HG03565 (cell line): ENCODE data around the gene STEAP1B.

ENCODE experiments used
- ATAC-seq: cut with Tn5 transposase; IDR thresholded peaks from one replicate; pipeline ENCODE4 v1.9.1; 2021; ENCODE audit warnings: mild to moderate bottlenecking, moderate library complexity; ENCODE audit not compliant: unreplicated experiment

STEAP1B gene

GRCh38 chr7:22403344-22403743, 96.6 kb downstream of the STEAP1B start:
- no peak for ATAC-seq

GRCh38 chr7:22402250-22402649, 97.7 kb downstream of the STEAP1B start:
- no peak for ATAC-seq

- no peak for ATAC-seq
Observed at GRCh38 chr7:22400936-22401553, 98.9 kb downstream of the STEAP1B start.

GRCh38 chr7:22400150-22400814, 99.7 kb downstream of the STEAP1B start:
- no peak for ATAC-seq

GRCh38 chr7:22399546-22399945, 100.4 kb downstream of the STEAP1B start:
- no peak for ATAC-seq

- no peak for ATAC-seq
Observed at GRCh38 chr7:22399091-22399490, 100.9 kb downstream of the STEAP1B start.

- ATAC-seq = no peak
Observed at GRCh38 chr7:22397981-22398380, 102.0 kb downstream of the STEAP1B start.

- no peak for ATAC-seq
Observed at GRCh38 chr7:22395222-22395621, 104.8 kb downstream of the STEAP1B start.

- ATAC-seq = no peak
Observed at GRCh38 chr7:22394739-22395138, 105.2 kb downstream of the STEAP1B start.

GRCh38 chr7:22393913-22394729, 105.9 kb downstream of the STEAP1B start:
- no peak for ATAC-seq

- ATAC-seq = no peak
Observed at GRCh38 chr7:22390516-22390915, 109.5 kb downstream of the STEAP1B start.

- no peak for ATAC-seq
Observed at GRCh38 chr7:22389892-22390291, 110.1 kb downstream of the STEAP1B start.

- no peak for ATAC-seq
Observed at GRCh38 chr7:22387583-22387982, 112.4 kb downstream of the STEAP1B start.

GRCh38 chr7:22386865-22387264, 113.1 kb downstream of the STEAP1B start:
- ATAC-seq = peak; percentile 61

- ATAC-seq = peak; percentile 44
Observed at GRCh38 chr7:22386206-22386858, 113.7 kb downstream of the STEAP1B start.

GRCh38 chr7:22385326-22385725, 114.7 kb downstream of the STEAP1B start:
- ATAC-seq = no peak

GRCh38 chr7:22380333-22380732, 119.7 kb downstream of the STEAP1B start:
- ATAC-seq = no peak

- no peak for ATAC-seq
Observed at GRCh38 chr7:22378199-22378980, 121.6 kb downstream of the STEAP1B start.

GRCh38 chr7:22377703-22378102, 122.3 kb downstream of the STEAP1B start:
- no peak for ATAC-seq

GRCh38 chr7:22375359-22376048, 124.5 kb downstream of the STEAP1B start:
- no peak for ATAC-seq
